ENCODE data around the gene ATAD3B.

Gene ATAD3B

GRCh38 chr1:1434824-1435105 lies 36.8 kb upstream of the ATAD3B start:
- peak overlapping the region; percentile 84 for H3K4ac ChIP-seq (ENCODE audit: low read depth, low read length)
- peak overlapping the region; percentile 32 for H3K18ac ChIP-seq (ENCODE audit: low read length)
- no peak overlapping the region for H2BK15ac ChIP-seq (replicated peaks; ENCODE audit: low read depth)
- H3K27me3 ChIP-seq (ENCODE audit: insufficient read depth, low read length, poor library complexity): no peaks in the 10 kb centered on the region
- H3K4me3 ChIP-seq (ENCODE audit: low read length): no peak overlapping the region
- no peak for DNase-seq
- peak overlapping the region; percentile 6 for H2AK5ac ChIP-seq (ENCODE audit: low read length)
- H3K4me1 ChIP-seq (ENCODE audit: control insufficient read depth, low read depth, low read length): peaks cover 15% of the 10 kb centered on the region
- H3K4me2 ChIP-seq (ENCODE audit: low read length): peak overlapping the region; percentile 75
- H3K27ac ChIP-seq (ENCODE audit: low read depth, low read length): peak overlapping the region; percentile 97
- no peaks in the 10 kb centered on the region for H3K36me3 ChIP-seq (ENCODE audit: control insufficient read depth, insufficient read depth, low read length)
- no peak overlapping the region for H4K8ac ChIP-seq (ENCODE audit: low read depth, low read length)
- H3K23ac ChIP-seq (ENCODE audit: low read length): no peak overlapping the region
- H2BK120ac ChIP-seq (ENCODE audit: low read depth, low read length): no peak overlapping the region
- H3K79me1 ChIP-seq (ENCODE audit: low read length): peaks cover 3% of the 10 kb centered on the region
- peak overlapping the region; percentile 81 for H2BK5ac ChIP-seq (ENCODE audit: low read length)
- H4K5ac ChIP-seq (ENCODE audit: low read length): no peak overlapping the region
- peak overlapping the region; percentile 88 for H3K56ac ChIP-seq (ENCODE audit: low read length)
- H3K79me2 ChIP-seq (ENCODE audit: control insufficient read depth, insufficient read depth, low read length): peaks cover 19% of the 10 kb centered on the region
- WGBS (ENCODE audit: extremely low coverage, insufficient coverage, low lambda C conversion rate): no CpG with 5 or more reads among the region's 4 CpGs
- H3K9ac ChIP-seq (ENCODE audit: low read length): peak overlapping the region; percentile 75

GRCh38 chr1:1435106-1435903 lies 36.3 kb upstream of the ATAD3B start, which contains the start of gene VWA1:
VWA1 (plus strand) TSS chr1:1435690; CDS start chr1:1435749, 59 bp downstream.
- Histone ChIP-seq H3K27me3 (ENCODE audit: insufficient read depth, low read length, poor library complexity) (no peaks in the 10 kb centered on the region), H2AK5ac (ENCODE audit: low read length) (peak within 1 kb of the TSS; percentile 6), H4K8ac (ENCODE audit: low read depth, low read length) (no peak within 1 kb of the TSS), H3K36me3 (ENCODE audit: control insufficient read depth, insufficient read depth, low read length) (no peaks in the 10 kb centered on the region), H3K4me1 (ENCODE audit: control insufficient read depth, low read depth, low read length) (peaks cover 15% of the 10 kb centered on the region), H3K4ac (ENCODE audit: low read depth, low read length) (peak within 1 kb of the TSS; percentile 84), H3K9ac (ENCODE audit: low read length) (peak within 1 kb of the TSS; percentile 86), H3K27ac (ENCODE audit: low read depth, low read length) (peak within 1 kb of the TSS; percentile 97), H3K4me3 (ENCODE audit: low read length) (peak within 1 kb of the TSS; percentile 65), H2BK5ac (ENCODE audit: low read length) (peak within 1 kb of the TSS; percentile 81), H4K5ac (ENCODE audit: low read length) (no peak within 1 kb of the TSS), H3K18ac (ENCODE audit: low read length) (peak within 1 kb of the TSS; percentile 32), H2BK15ac (replicated peaks; ENCODE audit: low read depth) (no peak within 1 kb of the TSS), H3K4me2 (ENCODE audit: low read length) (peak within 1 kb of the TSS; percentile 90), H3K56ac (ENCODE audit: low read length) (peak within 1 kb of the TSS; percentile 88), H3K23ac (ENCODE audit: low read length) (peak within 1 kb of the TSS; percentile 45), H3K79me1 (ENCODE audit: low read length) (peaks cover 3% of the 10 kb centered on the region), H3K79me2 (ENCODE audit: control insufficient read depth, insufficient read depth, low read length) (peaks cover 19% of the 10 kb centered on the region), H2BK120ac (ENCODE audit: low read depth, low read length) (no peak within 1 kb of the TSS)
- no CpG with 5 or more reads among the region's 89 CpGs for WGBS (ENCODE audit: extremely low coverage, insufficient coverage, low lambda C conversion rate)
- DNase-seq: peak; percentile 72

GRCh38 chr1:1435911-1436629 lies 35.5 kb upstream of the ATAD3B start:
- Histone ChIP-seq H3K4me3 (ENCODE audit: low read length) (peak overlapping the region; percentile 65), H3K36me3 (ENCODE audit: control insufficient read depth, insufficient read depth, low read length) (no peaks in the 10 kb centered on the region), H3K56ac (ENCODE audit: low read length) (peak overlapping the region; percentile 86), H3K4me2 (ENCODE audit: low read length) (peak overlapping the region; percentile 90), H3K18ac (ENCODE audit: low read length) (no peak overlapping the region), H2BK120ac (ENCODE audit: low read depth, low read length) (no peak overlapping the region), H3K9ac (ENCODE audit: low read length) (peak overlapping the region; percentile 86), H4K5ac (ENCODE audit: low read length) (no peak overlapping the region), H3K27ac (ENCODE audit: low read depth, low read length) (no peak overlapping the region), H3K23ac (ENCODE audit: low read length) (peak overlapping the region; percentile 45), H2BK5ac (ENCODE audit: low read length) (no peak overlapping the region), H3K27me3 (ENCODE audit: insufficient read depth, low read length, poor library complexity) (no peaks in the 10 kb centered on the region), H2BK15ac (replicated peaks; ENCODE audit: low read depth) (no peak overlapping the region), H2AK5ac (ENCODE audit: low read length) (no peak overlapping the region), H3K79me2 (ENCODE audit: control insufficient read depth, insufficient read depth, low read length) (peaks cover 19% of the 10 kb centered on the region), H3K79me1 (ENCODE audit: low read length) (peaks cover 3% of the 10 kb centered on the region), H4K8ac (ENCODE audit: low read depth, low read length) (no peak overlapping the region), H3K4ac (ENCODE audit: low read depth, low read length) (peak overlapping the region; percentile 61), H3K4me1 (ENCODE audit: control insufficient read depth, low read depth, low read length) (peaks cover 15% of the 10 kb centered on the region)
- no CpG with 5 or more reads among the region's 40 CpGs for WGBS (ENCODE audit: extremely low coverage, insufficient coverage, low lambda C conversion rate)
- DNase-seq: no peak

- Histone ChIP-seq H4K5ac (ENCODE audit: low read length) (no peak overlapping the region), H3K79me1 (ENCODE audit: low read length) (peaks cover 3% of the 10 kb centered on the region), H3K4me2 (ENCODE audit: low read length) (peak overlapping the region; percentile 90), H3K27me3 (ENCODE audit: insufficient read depth, low read length, poor library complexity) (no peaks in the 10 kb centered on the region), H3K4me3 (ENCODE audit: low read length) (no peak overlapping the region), H3K56ac (ENCODE audit: low read length) (peak overlapping the region; percentile 86), H3K9ac (ENCODE audit: low read length) (peak overlapping the region; percentile 86), H3K27ac (ENCODE audit: low read depth, low read length) (no peak overlapping the region), H2BK5ac (ENCODE audit: low read length) (no peak overlapping the region), H2BK15ac (replicated peaks; ENCODE audit: low read depth) (no peak overlapping the region), H3K4ac (ENCODE audit: low read depth, low read length) (no peak overlapping the region), H3K36me3 (ENCODE audit: control insufficient read depth, insufficient read depth, low read length) (no peaks in the 10 kb centered on the region), H3K23ac (ENCODE audit: low read length) (no peak overlapping the region), H2BK120ac (ENCODE audit: low read depth, low read length) (no peak overlapping the region), H3K79me2 (ENCODE audit: control insufficient read depth, insufficient read depth, low read length) (peaks cover 19% of the 10 kb centered on the region), H4K8ac (ENCODE audit: low read depth, low read length) (no peak overlapping the region), H2AK5ac (ENCODE audit: low read length) (no peak overlapping the region), H3K18ac (ENCODE audit: low read length) (no peak overlapping the region), H3K4me1 (ENCODE audit: control insufficient read depth, low read depth, low read length) (peaks cover 12% of the 10 kb centered on the region)
- WGBS (ENCODE audit: extremely low coverage, insufficient coverage, low lambda C conversion rate): no CpG with 5 or more reads among the region's 7 CpGs
- no peak for DNase-seq
These were observed 34.9 kb upstream of the ATAD3B start for GRCh38 chr1:1436630-1437032.

GRCh38 chr1:1437033-1437903 lies 34.3 kb upstream of the ATAD3B start:
- no CpG with 5 or more reads among the region's 31 CpGs for WGBS (ENCODE audit: extremely low coverage, insufficient coverage, low lambda C conversion rate)

More at GRCh38 chr1:1437033-1437903, 34.3 kb upstream of the ATAD3B start:
- H4K5ac ChIP-seq (ENCODE audit: low read length): no peak overlapping the region
- no peak overlapping the region for H3K4ac ChIP-seq (ENCODE audit: low read depth, low read length)
- no peak overlapping the region for H4K8ac ChIP-seq (ENCODE audit: low read depth, low read length)
- no peak overlapping the region for H3K27ac ChIP-seq (ENCODE audit: low read depth, low read length)
- no peak for DNase-seq
- no peak overlapping the region for H3K18ac ChIP-seq (ENCODE audit: low read length)
- H3K9ac ChIP-seq (ENCODE audit: low read length): no peak overlapping the region
- H2BK5ac ChIP-seq (ENCODE audit: low read length): no peak overlapping the region
- no peak overlapping the region for H3K23ac ChIP-seq (ENCODE audit: low read length)
- H3K79me2 ChIP-seq (ENCODE audit: control insufficient read depth, insufficient read depth, low read length): peaks cover 19% of the 10 kb centered on the region
- no peak overlapping the region for H2BK120ac ChIP-seq (ENCODE audit: low read depth, low read length)
- no peak overlapping the region for H2AK5ac ChIP-seq (ENCODE audit: low read length)
- no peaks in the 10 kb centered on the region for H3K36me3 ChIP-seq (ENCODE audit: control insufficient read depth, insufficient read depth, low read length)
- H3K79me1 ChIP-seq (ENCODE audit: low read length): peaks cover 3% of the 10 kb centered on the region
- H2BK15ac ChIP-seq (replicated peaks; ENCODE audit: low read depth): no peak overlapping the region
- H3K4me3 ChIP-seq (ENCODE audit: low read length): no peak overlapping the region
- H3K4me1 ChIP-seq (ENCODE audit: control insufficient read depth, low read depth, low read length): peaks cover 10% of the 10 kb centered on the region
- no peaks in the 10 kb centered on the region for H3K27me3 ChIP-seq (ENCODE audit: insufficient read depth, low read length, poor library complexity)
- no peak overlapping the region for H3K4me2 ChIP-seq (ENCODE audit: low read length)
- H3K56ac ChIP-seq (ENCODE audit: low read length): no peak overlapping the region

All from mesendoderm (in vitro differentiated cells).